RWPE2 (cell line): ENCODE results near the gene SKIDA1.
A peak's percentile ranks its signal among the peaks of the same experiment; 100 is the strongest.

Source experiments
- ATAC-seq: fragments of 200-7000 bp; cut with Tn5 transposase; 3 replicates; pipeline ENCODE4 v1.9.1; 2021; ENCODE audit warnings: low read depth
- DNase-seq: peaks from one replicate; pipeline ENCODE4 v3.0.0-alpha.2; 2020; ENCODE audit warnings: low spot score
- H3K27ac ChIP-seq: fragments of 450-650 bp; 2 replicates; pipeline ENCODE4 v1.5.1; 2017; ENCODE audit warnings: mild to moderate bottlenecking; ENCODE audit not compliant: poor library complexity, severe bottlenecking
- H3K27me3 ChIP-seq: fragments of 250-450 bp; sonication (Bioruptor Pico); 2 replicates; pipeline ENCODE4 v1.5.1; 2021; ENCODE audit warnings: mild to moderate bottlenecking, moderate library complexity; ENCODE audit not compliant: insufficient read depth, poor library complexity, severe bottlenecking
- H3K36me3 ChIP-seq: fragments of 250-450 bp; sonication (Bioruptor Pico); 2 replicates; pipeline ENCODE4 v1.5.1; 2020; ENCODE audit warnings: low read depth, mild to moderate bottlenecking, moderate library complexity
- H3K4me1 ChIP-seq: fragments of 250-450 bp; sonication (Bioruptor Pico); 2 replicates; pipeline ENCODE4 v1.5.1; 2021; ENCODE audit warnings: mild to moderate bottlenecking, moderate library complexity; ENCODE audit not compliant: insufficient read depth, poor library complexity, severe bottlenecking
- H3K4me3 ChIP-seq: fragments of 250-450 bp; sonication (Bioruptor Pico); 2 replicates; pipeline ENCODE4 v1.5.1; 2021; ENCODE audit warnings: mild to moderate bottlenecking, moderate library complexity; ENCODE audit not compliant: severe bottlenecking
- H3K9me3 ChIP-seq: fragments of 250-450 bp; sonication (Bioruptor Pico); 2 replicates; pipeline ENCODE4 v1.5.1; 2021; ENCODE audit warnings: mild to moderate bottlenecking, moderate library complexity; ENCODE audit not compliant: severe bottlenecking
- TF ChIP-seq, protein P1 (sequence below): fragments of 450-650 bp; IDR thresholded peaks from one replicate; pipeline ENCODE4 v1.5.1; 2017; ENCODE audit warnings: mild to moderate bottlenecking, moderate library complexity; ENCODE audit not compliant: poor library complexity, severe bottlenecking

Gene SKIDA1

DNA sequence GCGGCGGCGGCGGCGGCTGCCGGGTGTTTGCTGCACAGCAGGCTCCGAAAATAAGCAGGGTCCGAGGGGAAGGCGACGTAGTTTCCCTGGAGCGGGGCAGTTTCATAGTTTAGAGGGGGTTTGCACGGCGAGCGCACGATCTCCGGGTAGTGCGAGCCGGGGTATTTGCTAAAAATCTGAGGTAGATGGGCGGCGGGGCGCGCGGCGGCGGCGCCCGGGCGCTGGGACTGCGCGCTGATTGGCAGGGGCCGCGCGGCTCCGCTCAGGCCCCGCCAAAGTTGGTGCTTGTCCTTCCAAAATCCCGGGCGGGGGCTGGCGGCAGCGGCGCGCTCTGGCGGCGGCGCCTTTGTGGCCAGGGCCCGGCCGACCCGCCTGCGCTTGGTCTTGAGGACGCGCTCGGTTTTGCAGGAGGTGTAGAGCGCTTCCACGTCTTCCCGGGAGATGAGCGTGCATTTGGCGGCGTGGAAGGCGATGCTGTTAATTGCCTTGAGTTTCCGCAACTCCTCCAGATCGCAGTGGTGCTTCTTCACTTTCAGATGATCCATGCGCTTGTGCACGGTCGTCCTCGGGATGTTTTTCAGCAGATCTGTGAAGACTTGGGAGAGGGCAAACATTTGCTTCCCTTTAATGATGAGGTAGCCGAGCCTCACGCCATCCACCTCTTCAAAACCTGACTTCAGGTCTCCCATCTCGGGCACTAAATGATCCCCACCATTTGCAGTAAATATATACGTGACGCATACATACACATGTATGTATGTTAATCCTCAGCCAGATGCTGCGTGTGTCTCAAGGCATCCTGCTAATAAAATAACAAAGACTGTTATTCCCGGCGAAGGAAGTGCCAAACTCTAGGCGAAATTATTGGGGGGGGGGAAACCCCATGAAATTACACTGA is 8.1 kb downstream of the SKIDA1 start:
- TF ChIP-seq, protein P1, sequence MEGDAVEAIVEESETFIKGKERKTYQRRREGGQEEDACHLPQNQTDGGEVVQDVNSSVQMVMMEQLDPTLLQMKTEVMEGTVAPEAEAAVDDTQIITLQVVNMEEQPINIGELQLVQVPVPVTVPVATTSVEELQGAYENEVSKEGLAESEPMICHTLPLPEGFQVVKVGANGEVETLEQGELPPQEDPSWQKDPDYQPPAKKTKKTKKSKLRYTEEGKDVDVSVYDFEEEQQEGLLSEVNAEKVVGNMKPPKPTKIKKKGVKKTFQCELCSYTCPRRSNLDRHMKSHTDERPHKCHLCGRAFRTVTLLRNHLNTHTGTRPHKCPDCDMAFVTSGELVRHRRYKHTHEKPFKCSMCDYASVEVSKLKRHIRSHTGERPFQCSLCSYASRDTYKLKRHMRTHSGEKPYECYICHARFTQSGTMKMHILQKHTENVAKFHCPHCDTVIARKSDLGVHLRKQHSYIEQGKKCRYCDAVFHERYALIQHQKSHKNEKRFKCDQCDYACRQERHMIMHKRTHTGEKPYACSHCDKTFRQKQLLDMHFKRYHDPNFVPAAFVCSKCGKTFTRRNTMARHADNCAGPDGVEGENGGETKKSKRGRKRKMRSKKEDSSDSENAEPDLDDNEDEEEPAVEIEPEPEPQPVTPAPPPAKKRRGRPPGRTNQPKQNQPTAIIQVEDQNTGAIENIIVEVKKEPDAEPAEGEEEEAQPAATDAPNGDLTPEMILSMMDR, result peak; percentile 6
- no peaks in the 10 kb centered on the region for H3K27me3 ChIP-seq

DNA sequence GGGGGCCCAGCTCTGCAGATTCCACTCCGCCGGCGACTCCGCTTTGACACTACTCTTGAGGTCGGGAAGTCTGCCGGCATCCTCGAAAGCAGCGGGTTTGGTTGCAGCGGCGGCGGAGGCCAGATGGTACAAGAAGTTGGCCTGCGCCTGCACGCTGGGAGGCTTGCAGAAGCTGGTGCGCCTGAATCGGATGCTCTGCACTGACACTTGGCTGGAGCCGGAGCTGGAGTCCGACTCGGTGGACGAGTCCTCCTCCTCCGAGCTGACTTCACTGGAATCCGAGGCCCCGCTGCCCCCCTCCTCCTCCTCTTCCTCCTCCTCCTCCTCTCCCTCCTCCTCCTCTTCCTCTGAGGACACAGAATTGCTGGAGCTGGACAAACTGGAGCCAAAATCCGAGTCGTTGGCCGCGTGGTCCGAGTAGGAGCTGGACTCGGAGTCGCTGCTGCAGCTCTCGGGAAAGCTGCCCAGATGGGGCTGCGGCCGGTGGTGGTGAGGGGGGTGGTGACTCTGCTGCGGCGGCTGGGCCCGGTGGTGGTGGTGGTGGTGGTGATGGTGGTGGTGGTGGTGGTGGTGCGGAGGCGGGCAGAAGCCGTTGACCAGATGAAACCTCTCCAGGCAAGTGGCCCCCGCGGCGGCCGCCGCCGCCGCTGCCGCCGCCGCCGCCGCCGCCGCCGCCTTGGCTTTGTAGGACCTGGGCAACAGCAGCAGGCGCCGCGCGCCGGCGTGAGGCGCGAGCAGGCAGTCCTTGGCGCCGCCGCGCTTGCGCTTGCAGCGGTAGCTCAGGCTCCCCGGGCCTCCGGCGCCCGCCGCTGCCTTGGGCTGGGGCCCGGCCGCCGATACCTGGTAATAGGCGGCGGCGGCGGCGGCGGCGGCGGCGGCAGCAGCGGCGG is 9.0 kb downstream of the SKIDA1 start:
- peak; percentile 67 for DNase-seq
- TF ChIP-seq, protein P1, result no peak
- H3K9me3 ChIP-seq, result no peaks in the 10 kb centered on the region

More for the DNA sequence above, 8.1 kb downstream of the SKIDA1 start:
- DNase-seq, result peak; percentile 55
- no peaks in the 10 kb centered on the region for H3K9me3 ChIP-seq
- H3K36me3 ChIP-seq, result no peaks in the 10 kb centered on the region
- no peaks in the 10 kb centered on the region for H3K4me1 ChIP-seq
- H3K27ac ChIP-seq, result peak overlapping the region; percentile 54
- ATAC-seq, result peak; percentile 71
- H3K4me3 ChIP-seq, result peak overlapping the region; percentile 62

DNA sequence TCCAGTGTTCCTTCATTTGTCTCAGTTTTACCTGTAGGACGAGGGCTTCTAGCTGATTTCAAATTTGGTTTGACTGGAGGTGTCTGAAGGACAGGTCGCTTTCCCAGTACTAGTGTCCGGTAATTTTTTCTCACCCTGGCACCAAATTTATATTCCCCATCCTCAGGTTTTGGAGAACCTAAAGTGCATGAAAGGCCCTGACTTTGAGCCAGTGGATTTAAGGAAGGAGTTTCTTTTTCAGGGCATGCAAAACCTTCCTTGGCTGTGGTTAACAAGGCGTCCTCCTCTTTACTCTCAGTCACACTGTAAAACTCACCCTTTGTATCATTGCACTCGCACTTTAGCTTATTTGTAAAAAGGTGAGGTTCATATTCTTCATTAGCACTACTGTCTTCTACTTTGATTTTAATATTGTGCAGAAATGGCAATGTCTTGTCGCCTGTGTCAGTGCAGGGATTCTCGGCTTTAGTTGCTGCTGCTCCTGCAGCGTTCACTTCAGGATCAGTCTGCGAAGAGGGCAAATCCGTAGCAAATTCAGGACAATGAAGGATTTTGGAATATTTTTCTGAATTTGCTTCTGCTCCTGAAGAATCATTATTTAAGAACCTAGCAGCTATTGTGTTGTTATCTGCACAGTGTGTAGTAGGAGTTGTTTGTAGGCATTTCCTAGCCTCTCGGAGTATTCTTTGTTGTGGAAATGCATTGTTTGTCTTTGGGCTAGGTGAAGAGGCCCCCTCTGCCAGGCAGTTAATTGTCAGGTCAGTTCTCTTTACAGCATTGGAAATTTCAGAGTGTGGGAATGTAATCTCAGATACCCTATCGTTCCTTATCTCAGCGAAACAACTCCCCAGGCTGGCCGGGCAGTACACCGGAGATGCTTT is 9.9 kb downstream of the SKIDA1 start:
- Histone ChIP-seq H3K27me3 (no peaks in the 10 kb centered on the region), H3K4me3 (peak overlapping the region; percentile 62), H3K4me1 (no peaks in the 10 kb centered on the region), H3K36me3 (no peaks in the 10 kb centered on the region), H3K27ac (no peak overlapping the region), H3K9me3 (no peaks in the 10 kb centered on the region)
- ATAC-seq (no peak), DNase-seq (no peak)
- TF ChIP-seq, protein P1, result no peak

More for the DNA sequence above, 9.0 kb downstream of the SKIDA1 start:
- Histone ChIP-seq H3K27me3 (no peaks in the 10 kb centered on the region), H3K4me3 (peak overlapping the region; percentile 62), H3K4me1 (no peaks in the 10 kb centered on the region), H3K27ac (peak overlapping the region; percentile 54), H3K36me3 (no peaks in the 10 kb centered on the region)
- ATAC-seq, result peak; percentile 58

DNA sequence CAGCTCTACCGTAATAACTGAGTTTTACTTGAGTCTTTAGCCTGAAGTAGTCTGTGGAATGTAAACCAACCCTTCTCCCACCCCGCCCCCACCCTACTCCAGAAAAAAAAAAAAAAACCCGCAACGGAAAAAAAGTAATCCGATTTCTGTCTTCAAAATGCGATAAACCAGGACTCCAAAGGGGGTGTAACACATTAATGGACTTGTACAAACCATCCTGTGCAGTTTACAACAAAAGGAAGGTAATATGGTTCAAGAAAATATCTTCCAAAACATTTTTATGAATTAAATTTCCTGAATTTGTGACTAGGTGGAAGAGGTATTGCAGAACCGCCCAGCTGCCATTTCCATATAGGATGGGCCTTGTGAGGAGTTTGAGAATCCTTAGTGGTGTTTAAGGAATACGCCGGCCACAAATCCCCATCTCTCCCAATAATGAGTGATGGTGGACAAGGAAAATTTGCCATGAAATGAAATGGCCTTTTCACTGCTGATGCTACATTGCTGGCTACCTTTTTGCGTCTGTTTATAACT is 10.6 kb downstream of the SKIDA1 start:
- ATAC-seq (no peak), DNase-seq (no peak)
- Histone ChIP-seq H3K36me3 (no peaks in the 10 kb centered on the region), H3K4me1 (no peaks in the 10 kb centered on the region), H3K9me3 (no peaks in the 10 kb centered on the region), H3K27ac (no peak overlapping the region), H3K27me3 (no peaks in the 10 kb centered on the region), H3K4me3 (no peak overlapping the region)
- TF ChIP-seq, protein P1, result no peak
